GM19193 (cell line): ENCODE data around the gene KANK2.

Experiments used
- POLR2A ChIP-seq: IDR thresholded peaks from 4 replicates; pipeline ENCODE4 v1.6.1; 2011; ENCODE audit not compliant: insufficient read depth, insufficient read length; ENCODE audit errors: extremely low read depth

The KANK2 gene

GRCh38 chr19:11208561-11209471 lies 11.5 kb upstream of the KANK2 start:
- TF ChIP-seq POLR2A: no peak

DNA sequence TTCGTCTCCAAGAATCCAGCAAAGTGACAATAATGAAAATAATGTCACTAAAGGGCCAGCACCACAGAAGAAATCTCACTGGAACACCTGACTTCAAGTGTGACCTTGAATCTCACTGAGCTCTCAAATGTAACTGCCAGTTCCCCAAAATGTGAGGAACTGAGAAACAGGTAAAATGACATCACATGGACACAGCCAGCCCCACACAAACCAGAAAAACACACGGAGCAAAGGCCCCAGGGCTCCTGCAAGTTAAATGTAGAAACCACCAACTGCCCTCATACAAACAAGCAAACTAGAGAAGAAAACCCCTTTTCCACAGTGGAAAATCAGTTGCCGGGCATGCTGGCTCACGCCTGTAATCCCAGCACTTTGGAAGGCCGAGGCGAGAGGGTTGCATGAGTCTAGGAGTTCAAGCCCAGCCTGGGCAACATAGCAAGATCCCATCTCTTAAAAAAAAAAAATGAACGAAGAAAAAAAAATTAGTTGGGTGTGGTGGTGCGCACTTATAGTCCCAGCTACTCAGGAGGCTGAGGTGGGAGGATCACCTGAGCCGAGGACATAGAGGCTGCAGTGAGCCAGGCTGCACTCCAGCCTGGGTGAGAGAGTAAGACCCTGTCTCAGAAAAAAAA lies 8.7 kb upstream of the KANK2 start:
- TF ChIP-seq POLR2A: no peak

- TF ChIP-seq POLR2A: no peak
Measured at GRCh38 chr19:11204943-11205349, 7.6 kb upstream of the KANK2 start.

DNA sequence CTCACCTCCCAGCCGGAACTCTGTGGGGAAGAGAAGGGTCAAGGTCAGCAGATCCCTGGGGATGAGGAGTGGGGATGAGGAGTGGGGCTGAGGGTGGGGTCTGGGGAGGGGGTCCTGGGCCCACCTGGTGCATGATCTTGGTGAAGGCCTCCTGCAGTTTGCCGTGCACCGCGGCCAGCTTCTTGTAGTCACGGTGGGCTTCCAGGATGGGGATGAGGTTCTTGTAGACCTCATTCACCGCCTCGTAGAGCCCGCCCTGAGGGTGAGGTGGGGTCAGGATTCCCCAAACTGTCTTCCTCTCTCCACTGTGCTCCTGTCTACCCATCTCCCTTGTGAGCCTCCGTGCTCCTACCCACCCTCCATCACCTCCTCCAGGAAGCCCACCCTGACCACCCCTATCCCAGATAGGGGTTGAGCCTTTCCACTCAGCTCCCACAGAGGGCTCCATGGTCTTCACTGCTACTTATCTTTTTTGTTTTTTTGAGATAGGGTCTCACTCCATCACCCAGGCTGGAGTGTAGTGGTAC lies 6.8 kb upstream of the KANK2 start:
- no peak for TF ChIP-seq POLR2A

- no peak for TF ChIP-seq POLR2A
Measured at GRCh38 chr19:11203194-11204075, 6.1 kb upstream of the KANK2 start.

DNA sequence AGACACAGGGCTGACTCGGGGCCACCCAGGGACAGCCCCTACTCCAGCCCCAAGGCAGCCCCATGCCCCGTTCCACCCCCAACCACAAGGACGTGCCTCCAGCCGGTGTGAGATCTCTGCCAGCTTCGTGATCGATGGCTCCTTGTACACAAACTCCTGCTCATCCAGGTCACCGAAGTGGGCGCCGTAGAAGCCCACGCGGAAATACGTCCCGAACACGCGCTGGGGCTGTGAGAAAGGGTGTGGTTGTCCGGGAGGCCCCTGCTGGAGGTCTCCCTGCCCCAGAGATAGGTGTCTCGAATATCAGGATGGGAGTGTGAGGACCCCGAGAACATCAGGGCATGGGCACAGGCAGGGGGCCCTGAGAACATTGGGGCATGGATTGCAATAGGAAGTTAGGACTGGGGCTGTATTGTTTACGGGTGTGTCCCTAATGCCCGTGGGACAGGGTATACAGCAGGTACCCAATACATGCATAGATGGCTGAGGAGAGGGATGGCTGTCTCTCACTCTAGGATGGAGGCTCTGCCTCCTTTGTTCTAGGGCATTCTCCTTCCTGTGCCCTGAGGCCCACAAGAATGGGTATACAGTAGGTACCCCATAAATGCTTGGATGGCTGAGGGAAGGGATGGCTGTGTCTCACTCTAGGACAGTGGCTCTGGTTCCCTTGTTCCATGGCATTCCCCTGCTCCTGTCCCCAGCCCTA lies 5.3 kb upstream of the KANK2 start:
- no peak for TF ChIP-seq POLR2A

DNA sequence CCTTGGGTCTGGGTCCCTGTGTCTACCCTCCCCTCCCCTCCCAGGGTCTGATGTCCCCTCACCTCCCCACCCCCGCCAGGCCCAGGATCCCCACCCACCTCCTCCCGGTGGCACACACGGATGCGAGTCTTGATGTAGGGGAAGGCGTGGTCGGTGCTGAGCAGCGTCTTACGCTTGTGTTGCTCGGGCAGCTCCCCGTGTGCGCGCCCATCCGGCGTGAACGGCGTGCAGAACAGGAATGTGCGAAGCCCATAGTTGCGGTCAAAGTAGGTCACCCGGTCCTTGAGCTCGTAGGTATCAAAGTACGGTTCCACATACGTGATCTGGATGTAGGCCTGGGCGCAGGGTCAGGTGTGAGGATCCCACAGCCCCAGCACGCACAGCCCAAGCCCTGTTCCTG lies 4.4 kb upstream of the KANK2 start:
- no peak for TF ChIP-seq POLR2A

DNA sequence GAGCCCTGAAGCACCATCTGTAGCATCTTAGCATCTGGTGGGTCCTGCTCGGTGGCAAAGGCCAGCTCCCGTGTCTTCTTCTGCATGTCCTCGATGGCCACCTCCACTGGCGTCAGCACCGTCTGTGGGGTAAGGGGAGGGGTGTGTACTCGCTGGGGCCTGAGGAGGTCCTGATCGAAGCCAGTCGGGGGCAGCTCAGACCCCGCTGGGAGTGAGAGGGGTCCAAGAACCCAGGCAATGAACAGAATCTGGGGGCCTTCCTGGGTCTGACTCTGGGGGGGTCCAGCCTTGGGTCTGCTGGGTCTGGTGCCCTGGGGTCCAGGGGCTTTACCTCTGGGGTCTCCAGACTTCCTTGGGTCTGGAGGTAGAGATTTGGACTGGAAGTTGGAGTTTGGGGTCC lies 3.6 kb upstream of the KANK2 start:
- no peak for TF ChIP-seq POLR2A

GRCh38 chr19:11200015-11200574 lies 2.8 kb upstream of the KANK2 start:
- no peak for TF ChIP-seq POLR2A

GRCh38 chr19:11199517-11199916 lies 2.2 kb upstream of the KANK2 start:
- no peak for TF ChIP-seq POLR2A

GRCh38 chr19:11198769-11199424 lies 1.6 kb upstream of the KANK2 start:
- no peak for TF ChIP-seq POLR2A

GRCh38 chr19:11198175-11198534 lies 810 bp upstream of the KANK2 start:
- TF ChIP-seq POLR2A: no peak

- TF ChIP-seq POLR2A: no peak
Measured at GRCh38 chr19:11196406-11197287, 698 bp downstream of the KANK2 start.
